ENCODE measurements around the gene ATP2B3. TPM values are rescaled to one million over a fixed set of nuclear protein-coding genes. Genes with fewer than 3 reads are reported as not detected.

ATP2B3 gene
- total and polyA plus RNA-seq, 2 of the 4 experiments (the other 2 are of a cell fraction) = under 0.01 to 0.03 TPM

GRCh38 chrX:153626025-153626633 is 108.7 kb downstream of the ATP2B3 start:
- Histone ChIP-seq H2BK20ac (ENCODE audit: low read depth, low read length) (no peak overlapping the region), H3K27ac (ENCODE audit: insufficient read depth, low read length) (no peak overlapping the region), H3K27me3 (ENCODE audit: control insufficient read depth, insufficient read depth, low read length) (peaks cover 23% of the 10 kb centered on the region), H3K9ac (ENCODE audit: low read depth, low read length) (no peak overlapping the region), H3K9me1 (ENCODE audit: insufficient read depth, low read length) (no peaks in the 10 kb centered on the region), H3K4me3 (ENCODE audit: insufficient read depth, low read depth, low read length) (no peak overlapping the region), H3K4ac (ENCODE audit: low read depth, low read length) (no peak overlapping the region), H3K36me3 (ENCODE audit: control insufficient read depth, insufficient read depth, low read length) (no peaks in the 10 kb centered on the region), H2AFZ (replicated peaks; ENCODE audit: low read length, poor library complexity) (no peak overlapping the region), H4K20me1 (ENCODE audit: insufficient read depth, low read length) (no peaks in the 10 kb centered on the region), H3K79me1 (ENCODE audit: low read depth in 1 of 2, low read length in 2 of 2) (no peaks in the 10 kb centered on the region), H2BK120ac (ENCODE audit: low read depth, low read length) (no peak overlapping the region), H3K18ac (ENCODE audit: low read depth, low read length) (no peak overlapping the region), H2BK15ac (ENCODE audit: low read depth, low read length) (no peak overlapping the region), H3K9me3 (ENCODE audit: control insufficient read depth, insufficient read depth, low read length) (no peaks in the 10 kb centered on the region; the same call in 1 of the 2 replicates), H4K91ac (ENCODE audit: insufficient read depth, low read depth, low read length) (no peak overlapping the region), H4K5ac (ENCODE audit: low read depth, low read length) (no peak overlapping the region), H4K8ac (ENCODE audit: low read depth in 2 of 2, low read length in 2 of 2) (no peak overlapping the region), H3K4me1 (ENCODE audit: control insufficient read depth, insufficient read depth, low read length) (no peaks in the 10 kb centered on the region), H3K23ac (ENCODE audit: low read depth, low read length) (no peak overlapping the region), H2AK5ac (ENCODE audit: low read depth, low read length) (no peak overlapping the region), H2AK9ac (replicated peaks; ENCODE audit: low read depth, low read length, poor library complexity) (no peak overlapping the region), H3K56ac (ENCODE audit: extremely low read depth, insufficient read depth, low read length) (no peak overlapping the region), H3K14ac (replicated peaks; ENCODE audit: low read depth, low read length) (no peak overlapping the region), H2BK5ac (ENCODE audit: low read depth, low read length, poor library complexity, severe bottlenecking) (no peak overlapping the region), H3K4me2 (ENCODE audit: low read depth, low read length) (no peak overlapping the region)
- CTCF ChIA-PET = no interaction called here
- POLR2A ChIA-PET (ENCODE audit: unreplicated experiment) = no interaction called here
- intact Hi-C loops (cut with micrococcal nuclease) (no loop called here), dilution Hi-C loops (cut with HindIII; ENCODE audit: low sequenced_read_pairs, unreplicated experiment) (no loop called here), in situ Hi-C loops (cut with MboI; ENCODE audit: low sequenced_read_pairs) (no loop called here)
- TF ChIP-seq BHLHE40 (IDR thresholded peaks at IDR 0.05; ENCODE audit: low read depth, low read length) = no peak
- 68% methylated on average over 8 of the region's 16 CpGs; no CpG with 5 or more reads in 1 of the 2 experiments for WGBS, 2 experiments (ENCODE audit: extremely low coverage in 2 of 2, insufficient read length in 1 of 2)
- ATAC-seq (ENCODE audit: low read depth) = no peak
- no TSS peak for BruUV-seq (replicated peaks)
- no peak for DNase-seq
